ENCODE measurements around the gene ATP7B. TPM values are rescaled to one million over a fixed set of nuclear protein-coding genes. Genes with fewer than 3 reads are reported as not detected.

Gene ATP7B
- total RNA-seq, 1 donor from 2014 or later: 12.3 TPM

GRCh38 chr13:51927129-51927528 is 84.1 kb downstream of the ATP7B start:
- DNase-seq (ENCODE audit: low read depth) (no peak), FAIRE-seq (no peak)
- H4K20me1 ChIP-seq (ENCODE audit: insufficient read depth, low read length): no peaks in the 10 kb centered on the region
- Mint-ChIP-seq H3K4me1 (ENCODE audit: low read depth, unreplicated experiment) (no peaks in the 10 kb centered on the region), H3K36me3 (ENCODE audit: low read depth, unreplicated experiment) (peaks cover 3% of the 10 kb centered on the region), H3K27ac (ENCODE audit: unreplicated experiment) (no peak overlapping the region), H3K9me3 (ENCODE audit: unreplicated experiment) (no peaks in the 10 kb centered on the region), H3K4me3 (ENCODE audit: unreplicated experiment) (no peak overlapping the region), H3K27me3 (ENCODE audit: low read depth, unreplicated experiment) (peaks cover 8% of the 10 kb centered on the region)
- no peak overlapping the region for H2AFZ ChIP-seq (ENCODE audit: low read depth, low read length)
- H3K4me1 ChIP-seq (ENCODE audit: insufficient read depth, low read length): no peaks in the 10 kb centered on the region
- no peak overlapping the region for H3K4me3 ChIP-seq (ENCODE audit: insufficient read depth, low read depth, low read length)
- H3K9me3 ChIP-seq (ENCODE audit: insufficient read depth, low read depth, low read length): no peaks in the 10 kb centered on the region
- no peaks in the 10 kb centered on the region for H3K36me3 ChIP-seq (ENCODE audit: insufficient read depth, low read length)
- no peak for TF ChIP-seq EZH2 (IDR thresholded peaks at IDR 0.05; ENCODE audit: insufficient read depth, low read length)
- TF ChIP-seq CTCF (IDR thresholded peaks at IDR 0.05; ENCODE audit: insufficient read depth, low read depth, low read length): no peak
- H3K9ac ChIP-seq (ENCODE audit: low read length): no peak overlapping the region
- no peaks in the 10 kb centered on the region for H3K27me3 ChIP-seq (ENCODE audit: insufficient read depth, low read length)
- no peak overlapping the region for H3K4me2 ChIP-seq (ENCODE audit: low read length)
- H3K79me2 ChIP-seq (ENCODE audit: insufficient read depth, low read length): no peaks in the 10 kb centered on the region
- H3K27ac ChIP-seq (ENCODE audit: low read depth, low read length): no peak overlapping the region

GRCh38 chr13:51926528-51926885 is 84.7 kb downstream of the ATP7B start:
- no peak overlapping the region for H3K4me3 ChIP-seq (ENCODE audit: insufficient read depth, low read depth, low read length)
- no peaks in the 10 kb centered on the region for H3K9me3 ChIP-seq (ENCODE audit: insufficient read depth, low read depth, low read length)
- DNase-seq (ENCODE audit: low read depth): no peak
- Mint-ChIP-seq H3K4me1 (ENCODE audit: low read depth, unreplicated experiment) (no peaks in the 10 kb centered on the region), H3K27me3 (ENCODE audit: low read depth, unreplicated experiment) (peaks cover 8% of the 10 kb centered on the region), H3K4me3 (ENCODE audit: unreplicated experiment) (no peak overlapping the region), H3K9me3 (ENCODE audit: unreplicated experiment) (no peaks in the 10 kb centered on the region), H3K27ac (ENCODE audit: unreplicated experiment) (no peak overlapping the region), H3K36me3 (ENCODE audit: low read depth, unreplicated experiment) (peaks cover 3% of the 10 kb centered on the region)
- no peak for FAIRE-seq
- H2AFZ ChIP-seq (ENCODE audit: low read depth, low read length): no peak overlapping the region
- H3K4me1 ChIP-seq (ENCODE audit: insufficient read depth, low read length): no peaks in the 10 kb centered on the region
- H3K27me3 ChIP-seq (ENCODE audit: insufficient read depth, low read length): no peaks in the 10 kb centered on the region
- no peaks in the 10 kb centered on the region for H3K79me2 ChIP-seq (ENCODE audit: insufficient read depth, low read length)
- no peaks in the 10 kb centered on the region for H3K36me3 ChIP-seq (ENCODE audit: insufficient read depth, low read length)
- no peak overlapping the region for H3K27ac ChIP-seq (ENCODE audit: low read depth, low read length)
- no peaks in the 10 kb centered on the region for H4K20me1 ChIP-seq (ENCODE audit: insufficient read depth, low read length)
- no peak overlapping the region for H3K4me2 ChIP-seq (ENCODE audit: low read length)
- H3K9ac ChIP-seq (ENCODE audit: low read length): no peak overlapping the region
- no peak for TF ChIP-seq CTCF (IDR thresholded peaks at IDR 0.05; ENCODE audit: insufficient read depth, low read depth, low read length)
- no peak for TF ChIP-seq EZH2 (IDR thresholded peaks at IDR 0.05; ENCODE audit: insufficient read depth, low read length)

- Histone ChIP-seq H3K4me3 (ENCODE audit: insufficient read depth, low read depth, low read length) (no peak overlapping the region), H3K36me3 (ENCODE audit: insufficient read depth, low read length) (no peaks in the 10 kb centered on the region), H3K4me2 (ENCODE audit: low read length) (no peak overlapping the region), H3K4me1 (ENCODE audit: insufficient read depth, low read length) (no peaks in the 10 kb centered on the region), H3K9me3 (ENCODE audit: insufficient read depth, low read depth, low read length) (no peaks in the 10 kb centered on the region), H3K79me2 (ENCODE audit: insufficient read depth, low read length) (no peaks in the 10 kb centered on the region), H3K27me3 (ENCODE audit: insufficient read depth, low read length) (no peaks in the 10 kb centered on the region), H3K9ac (ENCODE audit: low read length) (no peak overlapping the region), H4K20me1 (ENCODE audit: insufficient read depth, low read length) (no peaks in the 10 kb centered on the region), H2AFZ (ENCODE audit: low read depth, low read length) (no peak overlapping the region), H3K27ac (ENCODE audit: low read depth, low read length) (no peak overlapping the region)
- Mint-ChIP-seq H3K36me3 (ENCODE audit: low read depth, unreplicated experiment) (peaks cover 3% of the 10 kb centered on the region), H3K4me1 (ENCODE audit: low read depth, unreplicated experiment) (no peaks in the 10 kb centered on the region), H3K27me3 (ENCODE audit: low read depth, unreplicated experiment) (peaks cover 8% of the 10 kb centered on the region), H3K27ac (ENCODE audit: unreplicated experiment) (no peak overlapping the region), H3K9me3 (ENCODE audit: unreplicated experiment) (no peaks in the 10 kb centered on the region), H3K4me3 (ENCODE audit: unreplicated experiment) (no peak overlapping the region)
- no peak for FAIRE-seq
- no peak for DNase-seq (ENCODE audit: low read depth)
- no peak for TF ChIP-seq EZH2 (IDR thresholded peaks at IDR 0.05; ENCODE audit: insufficient read depth, low read length)
- no peak for TF ChIP-seq CTCF (IDR thresholded peaks at IDR 0.05; ENCODE audit: insufficient read depth, low read depth, low read length)
These were observed 85.3 kb downstream of the ATP7B start for GRCh38 chr13:51925865-51926527.

Data from astrocyte (in vitro differentiated cells and primary cell).